ENCODE results near the gene FHIT.
"Not testable (repeated sequence)": the region's sequence is repeated elsewhere in the genome, so short reads cannot be mapped to it uniquely, and the experiment has no call there.

FHIT gene

GRCh38 chr3:61223451-61223850 lies 27.8 kb downstream of the FHIT start:
- no peak for DNase-seq (ENCODE audit: low spot score)
- POLR2A ChIA-PET (ENCODE audit: low non-redundant PET), result no interaction called here
- no peak for TF ChIP-seq CTCF (conservative IDR thresholded peaks at IDR 0.05; ENCODE audit: low read depth)
- CTCF ChIA-PET, result interaction anchor here (0.5 to 1.1 kb wide), 2 partner anchors 11 to 1292 kb away, joined by 3 read pairs; no protein-coding TSS in a partner anchor
- H3K27ac ChIP-seq, result no peak overlapping the region

GRCh38 chr3:61222467-61222866 lies 28.8 kb downstream of the FHIT start:
- ChIA-PET CTCF (no interaction called here), POLR2A (ENCODE audit: low non-redundant PET) (no interaction called here)
- H3K27ac ChIP-seq, result no peak overlapping the region
- DNase-seq (ENCODE audit: low spot score), result no peak
- no peak for TF ChIP-seq CTCF (conservative IDR thresholded peaks at IDR 0.05; ENCODE audit: low read depth)

GRCh38 chr3:61221759-61222362 lies 29.4 kb downstream of the FHIT start:
- CTCF ChIA-PET, result no interaction called here
- no peak overlapping the region for H3K27ac ChIP-seq
- POLR2A ChIA-PET (ENCODE audit: low non-redundant PET), result no interaction called here
- DNase-seq (ENCODE audit: low spot score), result no peak
- TF ChIP-seq CTCF (conservative IDR thresholded peaks at IDR 0.05; ENCODE audit: low read depth), result no peak

GRCh38 chr3:61218504-61218903 lies 32.7 kb downstream of the FHIT start:
- H3K27ac ChIP-seq, result no peak overlapping the region
- no peak for TF ChIP-seq CTCF (conservative IDR thresholded peaks at IDR 0.05; ENCODE audit: low read depth)
- ChIA-PET CTCF (no interaction called here), POLR2A (ENCODE audit: low non-redundant PET) (no interaction called here)
- DNase-seq (ENCODE audit: low spot score), result no peak

- H3K27ac ChIP-seq; CTCF ChIA-PET; POLR2A ChIA-PET (ENCODE audit: low non-redundant PET); DNase-seq (ENCODE audit: low spot score): not testable (repeated sequence)
These were observed 35.1 kb downstream of the FHIT start for GRCh38 chr3:61216171-61216570.

GRCh38 chr3:61202086-61202485 lies 49.2 kb downstream of the FHIT start:
- no peak for TF ChIP-seq CTCF (conservative IDR thresholded peaks at IDR 0.05; ENCODE audit: low read depth)
- CTCF ChIA-PET, result no interaction called here

GRCh38 chr3:61201071-61201470 lies 50.2 kb downstream of the FHIT start:
- CTCF ChIA-PET, result no interaction called here
- POLR2A ChIA-PET (ENCODE audit: low non-redundant PET), result no interaction called here
- no peak for DNase-seq (ENCODE audit: low spot score)
- H3K27ac ChIP-seq, result no peak overlapping the region
- TF ChIP-seq CTCF (conservative IDR thresholded peaks at IDR 0.05; ENCODE audit: low read depth), result no peak

More at GRCh38 chr3:61202086-61202485, 49.2 kb downstream of the FHIT start:
- H3K27ac ChIP-seq, result no peak overlapping the region
- no peak for DNase-seq (ENCODE audit: low spot score)
- POLR2A ChIA-PET (ENCODE audit: low non-redundant PET), result no interaction called here
